GM21723 (cell line): ENCODE measurements around the gene BIRC7.

ENCODE experiments used
- ATAC-seq: cut with Tn5 transposase; IDR thresholded peaks from one replicate; pipeline ENCODE4 v1.9.1; 2021; ENCODE audit warnings: mild to moderate bottlenecking, moderate library complexity; ENCODE audit not compliant: unreplicated experiment

Gene BIRC7

GRCh38 chr20:63224412-63225081, 11.2 kb upstream of the BIRC7 start:
- ATAC-seq: no peak

DNA sequence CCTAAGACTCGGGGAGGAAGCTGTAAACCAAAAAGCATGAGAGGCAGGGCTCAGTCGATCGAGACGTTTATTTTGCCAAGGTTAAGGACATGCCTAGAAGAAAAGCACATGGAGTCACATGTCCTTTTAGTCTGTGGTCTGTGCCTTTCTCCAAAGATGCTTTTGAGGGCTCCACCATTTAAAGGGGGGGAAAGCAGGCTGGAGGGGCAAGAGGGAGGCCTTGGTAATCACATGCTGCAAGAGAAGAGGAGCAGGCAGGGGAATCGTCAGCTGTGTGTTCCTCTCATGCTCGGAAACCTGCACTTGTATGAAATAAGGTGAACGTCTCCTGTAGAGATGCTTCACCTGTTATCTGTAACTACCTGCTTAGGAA, 10.6 kb upstream of the BIRC7 start:
- ATAC-seq: no peak

DNA sequence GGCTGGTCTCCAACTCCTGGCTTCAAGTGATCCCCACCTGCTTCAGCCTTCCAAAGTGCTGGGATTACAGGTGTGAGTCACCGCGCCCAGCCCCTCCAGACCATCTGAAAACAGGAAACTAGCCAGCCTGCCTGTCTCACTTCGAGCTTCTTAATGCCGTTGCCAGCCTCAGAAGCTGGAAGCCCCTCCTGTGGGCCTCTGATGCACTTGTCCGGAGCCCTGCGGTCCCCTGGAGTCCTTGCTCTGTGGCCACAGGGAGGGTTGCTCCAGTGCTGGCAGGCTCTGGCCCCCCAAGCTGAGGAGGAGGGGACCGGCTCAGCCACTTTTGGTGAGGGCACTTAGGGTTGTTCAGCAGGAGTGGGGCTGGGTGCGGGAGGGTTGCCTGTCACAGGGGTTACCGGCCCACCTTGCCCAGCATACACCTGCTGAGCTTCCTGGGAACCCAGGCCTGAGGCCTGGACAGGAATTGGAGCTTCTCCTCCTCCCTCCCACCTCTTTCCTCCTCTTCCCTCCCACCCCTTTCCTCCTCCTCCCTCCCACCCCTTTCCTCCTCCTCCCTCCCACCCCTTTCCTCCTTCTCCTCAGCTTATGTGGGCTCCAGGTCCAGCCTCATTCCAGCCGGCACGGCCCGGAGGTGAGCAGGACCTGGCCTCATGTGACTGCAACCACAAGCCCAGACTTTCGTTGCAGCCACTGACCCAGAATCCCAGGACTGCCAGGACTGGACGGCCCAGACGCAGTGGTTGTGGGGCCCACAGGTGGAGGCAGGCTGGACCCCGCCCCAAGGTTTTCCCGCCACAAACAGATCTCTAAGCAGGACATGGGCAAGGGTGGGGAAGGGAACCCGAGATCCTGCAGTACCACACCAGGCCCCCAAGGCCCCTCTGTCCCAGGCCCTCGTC, 9.4 kb upstream of the BIRC7 start:
- ATAC-seq: no peak

DNA sequence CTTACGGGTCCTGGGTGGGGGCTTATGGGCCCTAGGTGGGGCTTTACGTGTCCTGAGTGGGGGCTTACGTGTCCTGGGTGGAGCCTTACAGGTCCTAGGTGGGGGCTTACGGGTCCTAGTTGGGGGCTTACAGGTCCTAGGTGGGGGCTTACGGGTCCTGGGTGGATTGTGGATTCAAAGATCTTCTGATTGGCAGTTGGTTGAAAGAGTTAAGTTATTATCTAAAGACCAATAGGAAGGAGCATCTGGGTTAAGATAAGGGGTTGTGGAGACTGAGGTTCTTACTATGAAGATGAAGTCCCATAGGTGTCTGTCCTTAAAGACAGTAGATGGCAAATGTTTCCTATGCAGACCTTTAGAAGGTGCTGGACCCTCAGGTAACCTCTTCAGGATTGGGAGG, 8.4 kb upstream of the BIRC7 start:
- ATAC-seq: no peak

DNA sequence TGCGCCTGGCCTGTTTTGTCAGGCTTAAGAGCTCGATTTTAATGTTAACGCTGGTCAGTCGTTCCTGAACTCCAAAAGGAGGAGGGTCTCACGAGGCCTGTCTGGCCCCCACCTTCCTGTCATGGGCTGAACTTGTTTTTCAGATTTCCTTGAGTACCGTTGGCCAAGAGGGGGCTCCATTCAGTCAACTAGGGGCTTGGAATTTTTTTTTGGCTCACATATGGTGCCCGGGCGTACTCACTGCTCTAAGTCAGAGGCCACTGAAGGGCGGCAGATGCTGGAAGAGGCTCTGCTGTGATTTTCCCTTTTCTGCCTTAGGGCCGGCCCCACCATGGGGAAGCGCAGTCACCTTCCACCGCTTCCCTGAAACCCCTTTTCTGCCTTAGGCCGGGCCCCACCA, 6.9 kb upstream of the BIRC7 start:
- ATAC-seq: no peak

- no peak for ATAC-seq
Measured at GRCh38 chr20:63230800-63231268, 4.9 kb upstream of the BIRC7 start.

GRCh38 chr20:63232235-63233060, 3.3 kb upstream of the BIRC7 start:
- ATAC-seq: no peak

DNA sequence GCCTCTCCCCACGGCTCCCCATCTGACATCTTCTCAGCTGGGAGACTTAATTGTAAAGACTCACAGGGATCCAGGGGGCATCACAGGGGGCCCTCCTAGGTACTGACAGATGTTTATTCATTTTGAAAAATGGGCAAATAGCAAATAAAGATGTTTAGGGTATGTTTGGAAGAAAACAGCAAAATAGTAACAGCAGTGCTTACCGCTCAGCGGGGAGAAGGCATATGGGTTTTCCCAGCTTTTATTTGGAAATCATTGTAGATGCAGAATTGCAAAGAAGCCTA, 2.7 kb upstream of the BIRC7 start:
- no peak for ATAC-seq

DNA sequence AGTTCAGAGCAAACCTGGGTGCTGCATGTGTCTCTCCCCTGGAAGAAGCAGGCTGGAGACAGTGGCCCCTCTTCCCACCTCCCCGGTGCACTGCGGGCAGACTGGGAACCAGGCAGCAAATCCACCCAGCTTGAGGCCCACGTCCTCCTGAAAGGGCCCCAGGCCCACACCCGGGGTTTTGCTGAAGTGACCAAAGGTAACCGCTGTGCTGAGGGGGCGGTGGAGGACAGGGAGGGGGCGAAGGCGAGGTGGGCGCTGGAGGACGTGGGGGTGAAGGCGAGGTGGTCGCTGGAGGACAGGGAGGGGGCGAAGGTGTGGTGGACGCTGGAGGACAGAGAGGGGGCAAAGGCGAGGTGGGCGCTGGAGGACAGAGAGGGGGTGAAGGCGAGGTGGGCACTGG, 1.8 kb upstream of the BIRC7 start:
- ATAC-seq: no peak

GRCh38 chr20:63234693-63235398, 859 bp upstream of the BIRC7 start:
- ATAC-seq: no peak

GRCh38 chr20:63236116-63236837, 572 bp downstream of the BIRC7 start:
- no peak for ATAC-seq

- no peak for ATAC-seq
Measured at GRCh38 chr20:63238031-63238430, 2.3 kb downstream of the BIRC7 start.

GRCh38 chr20:63238514-63239125, 2.9 kb downstream of the BIRC7 start:
- no peak for ATAC-seq

DNA sequence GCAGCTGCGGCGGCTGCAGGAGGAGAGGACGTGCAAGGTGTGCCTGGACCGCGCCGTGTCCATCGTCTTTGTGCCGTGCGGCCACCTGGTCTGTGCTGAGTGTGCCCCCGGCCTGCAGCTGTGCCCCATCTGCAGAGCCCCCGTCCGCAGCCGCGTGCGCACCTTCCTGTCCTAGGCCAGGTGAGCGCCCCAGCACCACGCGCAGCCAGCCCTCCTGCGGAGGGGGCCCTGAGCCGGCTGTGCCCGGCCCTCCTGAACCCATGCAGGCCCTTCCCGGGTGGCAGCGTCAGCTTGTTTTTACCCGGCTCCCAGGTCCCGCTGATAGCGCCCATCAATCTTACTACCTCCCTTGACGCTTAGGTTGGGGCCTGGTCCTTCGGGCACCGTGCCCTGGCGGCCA, 3.7 kb downstream of the BIRC7 start:
- no peak for ATAC-seq

DNA sequence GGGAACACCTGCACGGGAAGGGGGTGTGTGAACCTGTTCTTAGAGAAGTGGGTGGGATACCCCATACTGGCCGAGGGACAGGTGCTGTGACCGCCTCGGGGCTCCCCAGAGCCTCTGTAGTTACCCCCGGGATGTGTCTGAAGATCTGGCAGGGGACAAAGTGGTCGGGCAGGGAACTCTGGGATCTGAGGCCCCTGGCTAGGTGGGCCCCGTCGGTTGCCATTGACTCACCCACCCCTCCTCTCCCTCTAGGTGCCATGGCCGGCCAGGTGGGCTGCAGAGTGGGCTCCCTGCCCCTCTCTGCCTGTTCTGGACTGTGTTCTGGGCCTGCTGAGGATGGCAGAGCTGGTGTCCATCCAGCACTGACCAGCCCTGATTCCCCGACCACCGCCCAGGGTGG, 4.3 kb downstream of the BIRC7 start:
- ATAC-seq: no peak

DNA sequence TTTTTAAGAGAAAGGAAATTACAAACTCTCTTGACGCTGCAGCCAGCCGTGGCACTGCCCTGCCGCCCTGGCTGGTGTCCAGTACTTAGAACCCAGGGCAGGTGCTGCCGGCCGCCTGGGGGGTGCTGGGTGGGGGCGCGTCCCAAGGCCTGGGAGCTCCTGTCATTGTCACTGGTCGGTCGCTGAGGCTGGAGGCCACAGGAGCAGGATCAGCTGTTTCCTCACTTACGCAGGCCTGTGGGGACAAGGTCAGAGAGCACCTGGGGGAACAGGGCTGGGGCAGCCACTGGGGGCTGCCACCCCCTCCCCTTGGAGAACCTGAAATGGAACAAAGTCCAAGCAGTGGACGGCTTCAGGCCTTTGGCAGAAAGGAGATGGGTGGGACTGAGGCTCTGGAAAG, 5.6 kb downstream of the BIRC7 start:
- no peak for ATAC-seq

GRCh38 chr20:63242736-63243135, 7.0 kb downstream of the BIRC7 start:
- ATAC-seq: no peak

DNA sequence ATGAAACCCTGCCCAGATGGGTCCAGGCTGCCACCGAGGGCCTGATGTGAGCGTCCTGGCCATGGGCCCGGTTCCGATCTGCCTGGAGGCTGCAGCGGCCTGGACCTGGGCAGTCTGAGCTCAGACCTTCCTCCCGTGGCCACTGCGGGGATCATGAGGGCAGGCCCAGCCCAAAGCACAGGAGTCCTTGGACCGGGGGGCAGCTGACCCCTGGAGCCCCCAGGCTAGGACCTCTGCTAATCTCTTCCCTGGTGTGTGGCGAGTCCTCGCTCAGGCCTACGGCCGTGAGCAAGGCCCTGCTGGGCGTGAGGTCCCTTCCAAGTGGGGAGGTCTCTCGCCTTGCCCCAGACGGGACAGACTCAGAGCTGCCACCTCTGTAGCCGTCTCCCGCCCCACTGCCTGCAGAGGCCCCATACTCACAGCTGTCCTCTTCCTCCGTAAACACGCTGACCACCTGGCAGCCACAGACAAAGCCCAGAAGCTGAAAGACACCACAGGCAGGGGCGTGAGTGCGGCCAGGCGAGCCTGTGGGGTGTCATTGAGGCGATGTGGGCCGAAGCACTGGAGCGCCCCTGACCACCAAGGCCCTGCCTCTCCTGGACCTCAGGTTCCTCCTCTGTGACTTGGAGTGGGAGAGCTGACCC, 8.0 kb downstream of the BIRC7 start:
- no peak for ATAC-seq

DNA sequence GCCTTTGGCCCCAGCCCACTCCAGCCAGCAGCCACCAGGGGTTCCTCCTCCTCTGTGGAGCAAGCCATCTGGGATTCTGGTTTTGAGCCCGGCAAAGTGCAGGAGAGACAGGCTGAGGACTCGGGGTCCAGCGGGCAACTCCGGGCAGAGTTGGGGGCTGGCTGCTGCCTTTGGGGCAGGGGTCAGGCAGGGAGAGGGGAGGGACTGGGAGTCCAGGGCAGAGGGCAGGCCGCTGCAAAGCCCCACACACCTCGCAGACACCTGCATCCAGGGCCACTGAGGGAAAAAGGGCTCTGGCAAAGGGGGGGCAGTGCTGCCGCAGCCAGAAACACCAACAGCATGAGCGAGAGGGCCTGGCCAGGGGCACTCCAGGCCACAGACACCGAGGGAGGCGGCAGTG, 8.8 kb downstream of the BIRC7 start:
- ATAC-seq: no peak
